GM23248 (cell line): ENCODE results near the gene FGL2. TPM values are rescaled to one million over a fixed set of nuclear protein-coding genes. Genes with fewer than 3 reads are reported as not detected.

Source experiments
- DNase-seq: peaks from one replicate; pipeline ENCODE4 v3.0.0-alpha.2; 2015
- H2AFZ ChIP-seq: fragments of 200-600 bp; sonication (generic); 2 replicates; pipeline ENCODE4 v1.6.1; 2016; ENCODE audit warnings: antibody characterized with exemption
- H3F3A ChIP-seq: fragments of 200-600 bp; sonication (generic); 2 replicates; pipeline ENCODE4 v1.6.1; 2016; ENCODE audit warnings: mild to moderate bottlenecking, antibody characterized with exemption, mixed run types; ENCODE audit not compliant: insufficient read depth
- H3K27ac ChIP-seq: fragments of 200-600 bp; sonication (generic); 2 replicates; pipeline ENCODE4 v1.5.1; 2016; ENCODE audit warnings: mild to moderate bottlenecking
- H3K27me3 ChIP-seq: fragments of 200-600 bp; sonication (generic); replicated peaks from 2 replicates; pipeline ENCODE4 v1.6.1; 2016; ENCODE audit warnings: mild to moderate bottlenecking; ENCODE audit not compliant: insufficient read depth
- H3K36me3 ChIP-seq: fragments of 200-600 bp; sonication (generic); 2 replicates; pipeline ENCODE4 v1.6.1; 2016; ENCODE audit warnings: low read depth, mild to moderate bottlenecking
- H3K4me1 ChIP-seq: fragments of 200-600 bp; sonication (generic); 2 replicates; pipeline ENCODE4 v1.6.1; 2016; ENCODE audit warnings: mild to moderate bottlenecking; ENCODE audit not compliant: insufficient read depth
- H3K4me2 ChIP-seq: fragments of 200-600 bp; sonication (generic); one replicate; pipeline ENCODE4 v1.6.1; 2016; ENCODE audit warnings: mild to moderate bottlenecking; ENCODE audit not compliant: unreplicated experiment
- H3K4me3 ChIP-seq: fragments of 200-600 bp; sonication (generic); 2 replicates; pipeline ENCODE4 v1.5.1; 2016; ENCODE audit warnings: mild to moderate bottlenecking
- H3K79me2 ChIP-seq: fragments of 200-600 bp; sonication (generic); 2 replicates; pipeline ENCODE4 v1.6.1; 2016; ENCODE audit warnings: mild to moderate bottlenecking; ENCODE audit not compliant: insufficient read depth
- H3K9ac ChIP-seq: fragments of 200-600 bp; sonication (generic); 2 replicates; pipeline ENCODE4 v1.6.1; 2016; ENCODE audit warnings: mild to moderate bottlenecking
- H3K9me2 ChIP-seq: fragments of 200-600 bp; sonication (generic); 2 replicates; pipeline ENCODE4 v1.6.1; 2016; ENCODE audit warnings: mixed run types, mild to moderate bottlenecking, moderate library complexity; ENCODE audit not compliant: insufficient read depth
- H3K9me3 ChIP-seq: fragments of 200-600 bp; sonication (generic); one replicate; pipeline ENCODE4 v1.6.1; 2017; ENCODE audit warnings: low read depth
- H4K20me1 ChIP-seq: fragments of 200-600 bp; sonication (generic); 2 replicates; pipeline ENCODE4 v1.6.0; 2016; ENCODE audit not compliant: insufficient read depth
- EZH2 ChIP-seq: fragments of 200-600 bp; sonication (generic); IDR thresholded peaks from 2 replicates; pipeline ENCODE4 v1.6.1; 2018; ENCODE audit warnings: antibody characterized with exemption, mild to moderate bottlenecking; ENCODE audit not compliant: insufficient read depth, poor library complexity, severe bottlenecking
- EZH2phosphoT487 ChIP-seq: fragments of 200-600 bp; sonication (generic); IDR thresholded peaks from 2 replicates; pipeline ENCODE4 v1.6.1; 2018; ENCODE audit warnings: antibody characterized with exemption, moderate library complexity, mild to moderate bottlenecking, low read depth; ENCODE audit not compliant: insufficient read depth
- WGBS, 2 experiments: methylation state at CpG; one replicate each; pipeline ENCODE4 v1.1.6; 2015 to 2017; ENCODE audit warnings: low lambda C conversion rate in 2 of 2, low coverage in 1 of 2; ENCODE audit errors: missing lambda C conversion rate in 2 of 2; 5-methylcytosine and 5-hydroxymethylcytosine counted together
- in situ Hi-C: fragments of 300-500 bp; cut with MboI; formaldehyde crosslinking; loops from 2 replicates; pipeline ENCODE4 v1.15.0; 2020
- polyA plus RNA-seq: library from polyadenylated mRNA; unstranded; fragments of >200 nt; fragmentation: Nextera tagmentation; extraction: Ambion mirVana; gene quantifications from 2 replicates; pipeline ENCODE4 v1.2.1, GENCODE V29; 2016
- total RNA-seq: library from RNA; depleted of rRNA; stranded (reverse); fragments of >200 nt; shearing (Covaris generic); gene quantifications from 2 replicates; pipeline ENCODE4 v1.2.3, GENCODE V29; 2014

FGL2 gene
- total and polyA plus RNA-seq, 2 experiments from 2014 or later: 1.6 to 4.8 TPM

DNA sequence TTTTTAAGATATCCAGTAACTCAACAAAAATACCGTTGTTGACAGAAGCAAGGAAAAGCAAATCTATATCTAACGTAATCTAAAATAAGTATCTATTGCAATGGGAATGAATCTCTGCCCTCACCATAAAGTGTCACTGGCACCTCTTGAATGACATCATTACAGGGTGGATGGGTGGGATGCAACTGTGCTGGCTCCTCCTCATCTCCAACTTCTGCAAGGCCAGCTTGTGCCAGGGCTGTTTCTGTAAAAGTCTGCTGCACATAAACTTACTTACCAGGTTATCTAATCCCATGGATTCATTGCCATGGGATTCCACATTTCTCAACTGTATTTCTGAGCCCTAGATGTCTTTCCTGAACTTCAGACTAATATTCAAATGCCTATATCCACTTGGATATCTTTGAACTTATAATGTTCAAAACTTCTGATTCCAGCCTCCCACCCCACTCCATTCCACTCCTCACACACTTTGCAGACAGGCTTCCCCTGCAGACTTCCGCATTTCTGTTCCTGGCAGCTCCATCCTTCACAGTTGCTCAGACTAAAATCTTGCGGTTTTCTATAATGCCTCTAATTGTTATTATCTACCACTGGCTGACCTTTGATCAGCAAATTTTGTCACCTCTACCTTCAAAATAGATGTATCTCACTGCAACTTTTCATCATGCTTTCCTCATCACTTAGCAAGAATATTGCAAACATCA, 10.7 kb downstream of the FGL2 start:
- Histone ChIP-seq H3K9me2 (no peaks in the 10 kb centered on the region), H3K9ac (no peak overlapping the region), H3K27ac (no peak overlapping the region), H4K20me1 (no peaks in the 10 kb centered on the region), H3K27me3 (no peaks in the 10 kb centered on the region), H3K36me3 (no peaks in the 10 kb centered on the region), H3F3A (no peaks in the 10 kb centered on the region), H2AFZ (no peak overlapping the region), H3K4me1 (peaks cover 15% of the 10 kb centered on the region), H3K9me3 (no peaks in the 10 kb centered on the region), H3K4me3 (no peak overlapping the region), H3K79me2 (no peaks in the 10 kb centered on the region), H3K4me2 (no peak overlapping the region)
- in situ Hi-C loops: no loop called here
- TF ChIP-seq EZH2phosphoT487 (no peak), EZH2 (no peak)
- 77 to 85% methylated on average over 4 of the region's 4 CpGs for WGBS, 2 experiments
- DNase-seq: no peak

DNA sequence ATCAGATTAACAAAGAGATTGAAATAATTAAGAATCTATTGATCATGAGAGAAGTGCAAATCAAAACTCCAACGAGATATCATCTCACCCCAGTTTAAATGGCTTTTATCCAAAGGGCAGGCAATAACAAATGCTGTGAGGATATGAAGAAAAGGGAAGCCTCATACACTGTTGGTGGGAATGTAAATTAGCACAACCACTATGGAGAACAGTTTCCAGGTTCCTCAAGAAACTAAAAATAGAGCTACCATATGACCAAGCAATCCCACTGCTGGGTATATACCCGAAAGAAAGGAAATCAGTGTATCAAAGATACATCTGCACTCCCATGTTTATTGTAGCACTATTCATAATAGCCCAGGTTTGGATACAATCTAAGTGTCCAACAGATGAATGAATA, 13.8 kb downstream of the FGL2 start:
- no peaks in the 10 kb centered on the region for H3F3A ChIP-seq
- no peaks in the 10 kb centered on the region for H3K27me3 ChIP-seq
- 54 to 55% methylated on average over 2 of the region's 2 CpGs for WGBS, 2 experiments
- no peak for DNase-seq
- no peak overlapping the region for H3K27ac ChIP-seq
- H3K9ac ChIP-seq: no peak overlapping the region
- H3K4me1 ChIP-seq: peaks cover 15% of the 10 kb centered on the region
- no peak for TF ChIP-seq EZH2
- no peak for TF ChIP-seq EZH2phosphoT487
- no peaks in the 10 kb centered on the region for H4K20me1 ChIP-seq
- no peak overlapping the region for H3K4me2 ChIP-seq
- no peaks in the 10 kb centered on the region for H3K9me3 ChIP-seq
- H3K9me2 ChIP-seq: no peaks in the 10 kb centered on the region
- H3K4me3 ChIP-seq: no peak overlapping the region
- no peaks in the 10 kb centered on the region for H3K79me2 ChIP-seq
- H3K36me3 ChIP-seq: no peaks in the 10 kb centered on the region
- in situ Hi-C loops: no loop called here
- H2AFZ ChIP-seq: no peak overlapping the region

GRCh38 chr7:77184990-77185389, 14.6 kb downstream of the FGL2 start:
- Histone ChIP-seq H2AFZ (no peak overlapping the region), H3F3A (no peaks in the 10 kb centered on the region), H3K79me2 (no peaks in the 10 kb centered on the region), H3K4me2 (peak overlapping the region; percentile 8), H3K9ac (no peak overlapping the region), H3K27ac (no peak overlapping the region), H3K9me3 (no peaks in the 10 kb centered on the region), H3K27me3 (no peaks in the 10 kb centered on the region), H3K9me2 (no peaks in the 10 kb centered on the region), H4K20me1 (no peaks in the 10 kb centered on the region), H3K36me3 (no peaks in the 10 kb centered on the region), H3K4me3 (no peak overlapping the region), H3K4me1 (peaks cover 15% of the 10 kb centered on the region)
- peak; percentile 53 for DNase-seq
- TF ChIP-seq EZH2 (no peak), EZH2phosphoT487 (no peak)
- in situ Hi-C loops: no loop called here
- 7 to 19% methylated on average over 3 of the region's 3 CpGs for WGBS, 2 experiments

- TF ChIP-seq EZH2phosphoT487 (no peak), EZH2 (no peak)
- H2AFZ ChIP-seq: no peak overlapping the region
- in situ Hi-C loops: no loop called here
- no peak overlapping the region for H3K4me2 ChIP-seq
- no peaks in the 10 kb centered on the region for H4K20me1 ChIP-seq
- no peaks in the 10 kb centered on the region for H3K9me2 ChIP-seq
- no peaks in the 10 kb centered on the region for H3K79me2 ChIP-seq
- H3K9me3 ChIP-seq: no peaks in the 10 kb centered on the region
- no peaks in the 10 kb centered on the region for H3K36me3 ChIP-seq
- no peak overlapping the region for H3K9ac ChIP-seq
- H3K27me3 ChIP-seq: no peaks in the 10 kb centered on the region
- no peak overlapping the region for H3K4me3 ChIP-seq
- H3F3A ChIP-seq: no peaks in the 10 kb centered on the region
- H3K27ac ChIP-seq: no peak overlapping the region
- H3K4me1 ChIP-seq: peaks cover 18% of the 10 kb centered on the region
- peak; percentile 4 for DNase-seq
Observed at GRCh38 chr7:77184463-77184862, 15.2 kb downstream of the FGL2 start.

DNA sequence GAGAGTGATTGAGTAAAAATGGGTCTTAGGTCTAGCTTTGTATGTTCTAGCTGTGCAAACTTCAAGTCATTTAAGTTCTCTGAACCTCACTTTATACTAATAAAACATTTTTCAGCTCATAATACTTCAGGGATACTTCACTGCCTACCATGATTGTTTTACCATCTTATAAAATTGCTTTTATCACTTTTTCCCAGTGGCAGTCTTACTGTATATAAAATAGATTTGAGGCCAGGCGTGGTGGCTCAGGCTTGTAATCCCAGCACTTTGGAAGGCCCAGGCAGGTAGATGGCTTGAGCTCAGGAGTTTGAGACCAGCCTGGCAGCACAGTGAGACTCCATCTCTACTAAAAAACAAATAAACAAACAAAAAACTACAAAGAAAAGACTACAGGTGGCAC, 17.4 kb downstream of the FGL2 start:
- H3K4me1 ChIP-seq: peaks cover 21% of the 10 kb centered on the region
- H3K9me3 ChIP-seq: no peaks in the 10 kb centered on the region
- TF ChIP-seq EZH2: no peak
- no peak for TF ChIP-seq EZH2phosphoT487
- in situ Hi-C loops: no loop called here
- H3K4me3 ChIP-seq: no peak overlapping the region
- no peak overlapping the region for H3K9ac ChIP-seq
- no peak overlapping the region for H3K27ac ChIP-seq
- 82 to 89% methylated on average over 1 of the region's 1 CpG for WGBS, 2 experiments
- H3K79me2 ChIP-seq: no peaks in the 10 kb centered on the region
- DNase-seq: no peak
- H4K20me1 ChIP-seq: no peaks in the 10 kb centered on the region
- H3K9me2 ChIP-seq: no peaks in the 10 kb centered on the region
- H3F3A ChIP-seq: no peaks in the 10 kb centered on the region
- H3K27me3 ChIP-seq: no peaks in the 10 kb centered on the region
- H3K4me2 ChIP-seq: no peak overlapping the region
- H2AFZ ChIP-seq: no peak overlapping the region
- H3K36me3 ChIP-seq: no peaks in the 10 kb centered on the region
